Memory B cell (primary cell): ENCODE measurements around the gene LAMA4.
"Not testable (repeated sequence)": the region's sequence is repeated elsewhere in the genome, so short reads cannot be mapped to it uniquely, and the experiment has no call there.

Source experiments
- ATAC-seq: fragments of 150-1000 bp; cut with Tn5 transposase; 2 replicates; pipeline ENCODE4 v1.10.0; 2021; ENCODE audit warnings: low read depth, mild to moderate bottlenecking, moderate library complexity
- DNase-seq, 2 donors: peaks; one replicate each; pipeline ENCODE4 v3.0.0; 2022; ENCODE audit warnings: low spot score in 2 of 2
- H3K27ac Mint-ChIP-seq: one replicate; pipeline ENCODE4 v1.8.0; 2022; ENCODE audit warnings: mild to moderate bottlenecking, moderate library complexity, mixed read lengths
- H3K27me3 Mint-ChIP-seq: one replicate; pipeline ENCODE4 v1.8.0; 2022; ENCODE audit warnings: mixed read lengths
- H3K36me3 Mint-ChIP-seq: one replicate; pipeline ENCODE4 v1.8.0; 2022; ENCODE audit warnings: mild to moderate bottlenecking, mixed read lengths
- H3K4me1 Mint-ChIP-seq: one replicate; pipeline ENCODE4 v1.8.0; 2022; ENCODE audit warnings: mixed read lengths
- H3K4me3 Mint-ChIP-seq: one replicate; pipeline ENCODE4 v1.8.0; 2022; ENCODE audit warnings: mild to moderate bottlenecking, moderate library complexity, mixed read lengths
- H3K9me3 Mint-ChIP-seq: one replicate; pipeline ENCODE4 v1.8.0; 2022; ENCODE audit warnings: mixed read lengths

LAMA4 gene

DNA sequence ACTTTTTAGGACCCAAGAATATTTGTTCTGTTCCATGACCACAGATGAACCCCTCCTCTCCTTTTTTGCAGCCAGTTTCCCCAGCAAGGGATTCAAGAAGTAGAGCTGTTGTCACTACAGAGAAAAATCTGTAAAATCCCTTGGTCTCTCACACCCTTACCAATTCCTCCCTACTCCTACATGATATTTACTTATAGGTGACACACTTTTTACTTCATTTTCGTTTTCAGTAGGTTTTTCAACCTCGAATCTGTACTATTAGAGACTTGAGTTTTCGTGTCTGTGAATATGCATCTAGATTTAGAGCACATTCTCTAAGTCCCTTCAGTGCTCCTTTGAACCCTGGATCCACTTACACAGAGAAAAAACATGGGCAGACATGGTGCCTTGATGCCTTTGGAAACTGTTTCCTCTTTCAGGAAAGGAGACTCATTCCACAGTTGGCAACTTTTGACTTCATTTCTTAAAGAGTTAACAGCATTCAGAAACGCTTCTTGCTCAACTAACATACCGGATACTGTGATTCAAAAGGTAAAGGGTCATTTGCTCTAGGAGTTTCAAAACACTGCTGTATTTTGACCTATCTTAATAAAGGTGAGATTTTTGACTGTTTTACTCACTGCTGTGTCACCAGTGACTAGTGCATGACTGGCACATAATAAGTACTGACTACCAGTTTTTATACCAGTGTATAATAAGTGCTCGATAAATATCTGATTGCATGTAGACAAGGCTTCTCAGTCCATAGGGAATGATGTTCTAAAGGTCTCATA is 50.6 kb downstream of the LAMA4 start:
- ATAC-seq (no peak), DNase-seq (no peak)
- Mint-ChIP-seq H3K4me1 (peaks cover 3% of the 10 kb centered on the region), H3K27me3 (peaks cover 10% of the 10 kb centered on the region), H3K9me3 (no peaks in the 10 kb centered on the region), H3K36me3 (no peaks in the 10 kb centered on the region), H3K27ac (no peak overlapping the region), H3K4me3 (no peak overlapping the region)

DNA sequence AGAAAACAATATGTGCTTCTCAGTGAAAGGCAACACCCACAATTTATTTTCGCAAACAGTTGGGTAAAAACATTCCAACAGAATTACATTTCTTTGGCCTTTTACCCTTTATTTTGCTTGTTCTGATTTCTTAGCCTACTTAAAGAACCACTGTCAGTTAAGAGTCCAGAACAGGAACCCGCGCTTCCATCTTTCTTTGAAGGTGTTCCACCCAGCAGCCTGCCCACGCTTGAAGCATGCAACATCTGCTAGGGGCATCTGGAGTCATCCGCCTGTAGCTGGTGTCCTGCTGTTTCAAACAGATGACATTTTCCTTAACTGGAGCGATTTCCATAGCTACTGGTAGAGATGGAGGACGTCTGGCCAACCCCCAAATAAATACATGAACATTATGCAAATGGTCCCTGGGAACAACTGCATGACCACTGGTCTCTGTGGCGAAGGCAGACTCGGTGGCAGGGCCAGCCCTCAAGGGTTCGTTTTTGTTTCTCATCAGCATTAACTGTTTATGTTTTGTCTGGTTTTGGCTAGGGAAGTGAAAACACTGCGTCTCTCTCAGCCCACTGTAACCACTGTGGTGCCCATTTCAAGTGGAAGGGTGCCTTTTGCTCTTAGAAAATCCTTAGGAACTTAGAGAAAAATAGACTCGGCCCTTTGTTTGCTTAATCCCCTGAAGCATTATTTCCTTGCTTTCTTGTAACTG is 51.6 kb downstream of the LAMA4 start:
- H3K27ac Mint-ChIP-seq = no peak overlapping the region
- peaks cover 3% of the 10 kb centered on the region for H3K4me1 Mint-ChIP-seq
- no peaks in the 10 kb centered on the region for H3K9me3 Mint-ChIP-seq
- no peak for ATAC-seq
- no peak overlapping the region for H3K4me3 Mint-ChIP-seq
- peaks cover 13% of the 10 kb centered on the region for H3K27me3 Mint-ChIP-seq
- no peak for DNase-seq
- H3K36me3 Mint-ChIP-seq = no peaks in the 10 kb centered on the region

DNA sequence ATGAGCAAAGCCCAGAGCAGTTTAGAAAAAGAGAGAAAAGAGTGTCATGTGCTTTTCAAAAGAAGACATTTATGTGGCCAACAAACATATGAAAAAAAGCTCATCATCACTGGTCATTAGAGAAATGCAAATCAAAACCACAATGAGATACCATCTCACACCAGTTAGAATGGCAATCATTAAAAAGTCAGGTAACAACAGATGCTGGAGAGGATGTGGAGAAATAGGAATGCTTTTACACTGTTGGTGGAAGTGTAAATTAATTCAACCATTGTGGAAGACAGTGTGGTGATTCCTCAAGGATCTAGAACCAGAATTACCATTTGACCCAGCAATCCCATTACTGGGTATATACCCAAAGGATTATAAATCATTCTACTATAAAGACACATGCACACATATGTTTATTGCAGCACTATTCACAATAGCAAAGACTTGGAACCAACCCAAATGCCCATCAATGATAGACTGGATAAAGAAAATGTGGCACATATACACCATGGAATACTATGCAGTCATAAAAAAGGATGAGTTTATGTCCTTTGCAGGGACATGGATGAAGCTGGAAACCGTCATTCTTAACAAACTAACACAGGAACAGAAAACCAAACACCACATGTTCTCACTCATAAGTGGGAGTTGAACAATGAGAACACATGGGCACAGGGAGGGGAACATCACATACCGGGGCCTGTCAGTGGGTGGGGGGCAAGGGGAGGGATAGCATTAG is 54.0 kb downstream of the LAMA4 start:
- not testable (repeated sequence) for ATAC-seq, H3K36me3 Mint-ChIP-seq, DNase-seq, H3K9me3 Mint-ChIP-seq, H3K27me3 Mint-ChIP-seq, H3K4me3 Mint-ChIP-seq, H3K4me1 Mint-ChIP-seq, H3K27ac Mint-ChIP-seq

DNA sequence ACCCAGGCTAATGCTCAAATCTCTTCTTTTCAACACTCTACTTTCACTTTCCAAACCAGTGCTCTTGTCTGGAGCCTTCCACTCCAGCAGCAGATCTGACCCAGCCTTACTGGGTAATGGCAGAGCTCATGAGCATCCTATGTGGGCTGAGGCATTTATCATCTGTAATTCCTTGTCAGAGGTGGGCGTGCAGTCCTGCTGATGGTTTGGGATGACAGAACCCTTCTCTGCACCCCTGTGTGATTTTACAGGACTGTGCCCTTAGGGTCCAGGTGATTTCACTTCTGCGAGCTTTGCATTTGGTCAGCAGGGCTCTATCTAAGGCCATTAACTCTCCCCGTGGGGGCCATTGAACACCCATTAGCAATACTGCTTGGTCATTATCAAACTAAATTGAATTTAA is 55.4 kb downstream of the LAMA4 start:
- peaks cover 5% of the 10 kb centered on the region for H3K27me3 Mint-ChIP-seq
- ATAC-seq = no peak
- peaks cover 3% of the 10 kb centered on the region for H3K4me1 Mint-ChIP-seq
- H3K36me3 Mint-ChIP-seq = no peaks in the 10 kb centered on the region
- H3K9me3 Mint-ChIP-seq = no peaks in the 10 kb centered on the region
- H3K4me3 Mint-ChIP-seq = no peak overlapping the region
- H3K27ac Mint-ChIP-seq = no peak overlapping the region
- no peak for DNase-seq

DNA sequence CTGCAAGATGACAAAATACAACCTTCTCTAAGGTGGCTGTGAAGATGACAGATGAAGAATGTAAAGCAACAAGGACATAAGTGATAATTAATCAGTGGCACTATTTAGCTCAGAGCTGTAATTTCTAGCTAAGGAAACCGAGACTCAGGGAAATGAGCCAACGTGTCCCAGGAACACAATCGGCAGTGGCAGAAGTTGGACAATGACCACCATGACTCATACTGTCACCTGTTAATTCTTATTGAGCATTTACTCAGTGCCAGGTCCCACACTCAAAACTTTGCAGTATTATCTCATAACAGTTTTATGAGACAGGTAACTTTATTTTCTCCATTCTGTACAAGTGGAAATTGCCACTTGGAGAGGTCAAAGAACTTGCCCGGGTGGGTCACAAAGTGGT is 55.8 kb downstream of the LAMA4 start:
- ATAC-seq = no peak
- peaks cover 5% of the 10 kb centered on the region for H3K27me3 Mint-ChIP-seq
- H3K27ac Mint-ChIP-seq = no peak overlapping the region
- H3K36me3 Mint-ChIP-seq = no peaks in the 10 kb centered on the region
- H3K4me1 Mint-ChIP-seq = peaks cover 1% of the 10 kb centered on the region
- H3K9me3 Mint-ChIP-seq = no peaks in the 10 kb centered on the region
- no peak for DNase-seq
- no peak overlapping the region for H3K4me3 Mint-ChIP-seq

DNA sequence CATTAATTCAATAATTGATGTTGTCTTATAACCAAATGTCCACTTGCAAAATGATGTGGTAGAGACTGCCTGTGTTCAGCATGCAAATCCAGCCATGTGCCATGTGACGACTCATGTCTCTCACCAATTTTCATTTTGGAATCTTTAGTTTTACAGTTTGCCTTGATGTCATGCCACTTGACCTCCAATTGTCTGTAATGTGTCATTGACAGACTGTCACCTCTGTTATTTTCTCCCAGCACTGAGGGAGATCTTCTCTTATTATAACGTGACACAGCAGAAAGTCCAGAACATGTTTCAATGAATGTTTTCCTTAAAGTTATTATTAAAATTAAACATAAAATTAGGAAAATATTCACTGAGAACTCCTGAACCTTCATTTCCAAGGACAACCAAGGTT is 56.7 kb downstream of the LAMA4 start:
- Mint-ChIP-seq H3K27ac (no peak overlapping the region), H3K27me3 (peaks cover 9% of the 10 kb centered on the region), H3K4me3 (no peak overlapping the region), H3K4me1 (no peaks in the 10 kb centered on the region), H3K36me3 (no peaks in the 10 kb centered on the region), H3K9me3 (no peaks in the 10 kb centered on the region)
- no peak for DNase-seq
- ATAC-seq = no peak

DNA sequence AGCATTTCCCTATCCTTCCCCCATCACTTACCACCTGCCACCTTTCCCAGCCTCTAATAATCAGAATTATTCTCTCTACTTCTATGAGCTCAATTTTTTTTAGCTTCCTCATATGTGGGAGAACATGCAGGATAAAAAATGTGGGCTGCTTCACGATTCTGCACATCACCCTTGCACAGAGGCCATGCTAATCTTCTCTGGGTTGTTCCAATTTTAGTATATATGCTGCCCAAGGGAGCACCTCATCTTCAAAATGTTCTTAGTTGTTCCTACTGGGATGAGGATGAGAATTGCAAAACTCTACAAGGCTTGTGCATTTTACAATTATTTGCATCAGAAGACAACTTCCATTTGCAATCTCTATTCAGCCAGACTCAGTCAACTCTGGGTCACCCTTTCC is 58.1 kb downstream of the LAMA4 start:
- Mint-ChIP-seq H3K27ac (no peak overlapping the region), H3K4me1 (no peaks in the 10 kb centered on the region), H3K9me3 (no peaks in the 10 kb centered on the region), H3K27me3 (peaks cover 9% of the 10 kb centered on the region), H3K36me3 (no peaks in the 10 kb centered on the region), H3K4me3 (no peak overlapping the region)
- ATAC-seq (no peak), DNase-seq (no peak)

DNA sequence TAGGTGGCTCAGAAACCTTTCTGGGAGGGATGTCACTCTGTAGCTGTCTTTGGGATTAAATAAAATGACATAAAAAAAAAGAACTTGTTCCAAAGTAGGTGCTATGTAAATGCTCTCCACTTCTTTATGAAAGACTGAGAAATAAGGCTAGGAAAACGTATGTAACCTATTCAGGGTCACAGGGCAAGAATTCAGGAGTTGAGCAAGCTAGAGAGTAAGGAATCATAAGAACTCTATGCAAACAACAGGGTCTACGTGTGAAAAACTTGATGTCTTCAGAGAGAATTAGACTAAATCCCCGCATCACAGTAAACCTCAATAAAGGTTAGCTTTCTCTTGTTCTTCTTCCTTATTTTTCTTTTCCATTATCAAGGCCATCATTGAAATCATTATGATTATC is 59.2 kb downstream of the LAMA4 start:
- H3K27me3 Mint-ChIP-seq = peaks cover 7% of the 10 kb centered on the region
- no peaks in the 10 kb centered on the region for H3K9me3 Mint-ChIP-seq
- H3K36me3 Mint-ChIP-seq = no peaks in the 10 kb centered on the region
- no peaks in the 10 kb centered on the region for H3K4me1 Mint-ChIP-seq
- no peak for ATAC-seq
- H3K4me3 Mint-ChIP-seq = no peak overlapping the region
- no peak overlapping the region for H3K27ac Mint-ChIP-seq
- no peak for DNase-seq

DNA sequence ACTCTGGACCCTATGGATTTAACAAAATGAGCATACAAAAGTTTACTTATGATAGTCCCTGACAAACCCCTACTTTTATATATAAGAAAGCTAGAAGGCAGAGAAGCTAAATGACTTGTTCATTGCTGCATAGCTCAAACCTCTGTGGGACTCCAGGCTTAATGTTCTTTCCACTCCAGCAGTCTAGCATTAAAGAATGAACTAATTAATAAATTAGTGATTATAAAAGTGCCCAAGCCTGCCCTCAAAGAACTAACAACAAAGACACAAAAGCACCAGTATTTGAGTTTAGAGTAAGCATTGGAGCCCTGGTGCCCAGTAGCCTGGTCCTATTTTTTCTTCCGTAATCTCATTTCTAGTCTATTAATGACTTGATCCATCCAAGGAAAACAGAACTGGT is 59.9 kb downstream of the LAMA4 start:
- Mint-ChIP-seq H3K27ac (no peak overlapping the region), H3K4me1 (no peaks in the 10 kb centered on the region), H3K9me3 (no peaks in the 10 kb centered on the region), H3K4me3 (no peak overlapping the region), H3K36me3 (no peaks in the 10 kb centered on the region), H3K27me3 (peaks cover 8% of the 10 kb centered on the region)
- no peak for ATAC-seq
- no peak for DNase-seq

DNA sequence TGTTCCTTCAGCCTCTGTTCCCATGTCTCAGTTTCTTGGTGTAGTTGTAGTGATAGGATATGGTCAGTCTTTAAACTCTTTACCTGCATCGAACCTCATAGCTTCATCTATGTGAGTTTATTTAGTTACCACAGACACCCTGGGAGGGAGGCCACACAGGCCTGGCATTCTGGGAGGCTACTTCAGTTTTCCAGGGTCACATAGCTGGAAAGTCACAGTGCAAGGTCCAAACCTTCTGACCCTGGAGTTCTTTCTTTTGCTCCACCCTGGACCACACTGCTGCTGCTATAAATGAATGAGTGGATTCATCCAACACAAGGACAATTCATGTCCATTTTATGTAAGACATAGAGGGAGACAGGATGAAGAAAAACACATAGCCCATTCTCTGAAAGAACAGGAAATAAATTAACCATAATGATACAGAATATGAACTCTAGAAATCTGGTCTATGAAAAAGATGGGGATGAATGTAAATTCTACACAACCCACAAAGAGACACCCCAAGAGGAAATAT is 60.8 kb downstream of the LAMA4 start:
- H3K4me3 Mint-ChIP-seq = no peak overlapping the region
- DNase-seq (no peak), ATAC-seq (no peak)
- H3K9me3 Mint-ChIP-seq = no peaks in the 10 kb centered on the region
- H3K27me3 Mint-ChIP-seq = peaks cover 7% of the 10 kb centered on the region
- H3K27ac Mint-ChIP-seq = no peak overlapping the region
- no peaks in the 10 kb centered on the region for H3K36me3 Mint-ChIP-seq
- H3K4me1 Mint-ChIP-seq = no peaks in the 10 kb centered on the region

DNA sequence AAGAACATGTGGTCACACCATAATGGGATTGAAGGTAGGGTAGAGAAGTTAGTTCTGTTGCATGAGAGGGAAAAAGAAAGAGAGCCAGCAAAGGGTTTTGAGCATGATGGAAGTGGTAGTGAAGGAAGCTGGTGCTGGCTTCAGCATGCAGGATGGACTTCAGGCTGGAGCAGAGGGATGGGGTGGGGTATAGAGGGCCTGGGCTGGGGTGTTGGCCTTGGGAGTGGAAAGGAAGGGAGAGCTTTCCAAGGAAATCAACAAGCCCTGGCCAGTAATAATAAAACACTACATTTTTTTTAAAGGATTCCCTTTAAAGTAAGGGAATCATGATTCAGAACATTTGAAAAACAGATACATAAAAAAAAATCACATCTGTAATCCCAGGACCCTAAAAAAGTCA is 61.2 kb downstream of the LAMA4 start:
- H3K27ac Mint-ChIP-seq = no peak overlapping the region
- no peaks in the 10 kb centered on the region for H3K4me1 Mint-ChIP-seq
- H3K9me3 Mint-ChIP-seq = no peaks in the 10 kb centered on the region
- no peaks in the 10 kb centered on the region for H3K36me3 Mint-ChIP-seq
- no peak overlapping the region for H3K4me3 Mint-ChIP-seq
- DNase-seq (no peak), ATAC-seq (no peak)
- peaks cover 7% of the 10 kb centered on the region for H3K27me3 Mint-ChIP-seq

DNA sequence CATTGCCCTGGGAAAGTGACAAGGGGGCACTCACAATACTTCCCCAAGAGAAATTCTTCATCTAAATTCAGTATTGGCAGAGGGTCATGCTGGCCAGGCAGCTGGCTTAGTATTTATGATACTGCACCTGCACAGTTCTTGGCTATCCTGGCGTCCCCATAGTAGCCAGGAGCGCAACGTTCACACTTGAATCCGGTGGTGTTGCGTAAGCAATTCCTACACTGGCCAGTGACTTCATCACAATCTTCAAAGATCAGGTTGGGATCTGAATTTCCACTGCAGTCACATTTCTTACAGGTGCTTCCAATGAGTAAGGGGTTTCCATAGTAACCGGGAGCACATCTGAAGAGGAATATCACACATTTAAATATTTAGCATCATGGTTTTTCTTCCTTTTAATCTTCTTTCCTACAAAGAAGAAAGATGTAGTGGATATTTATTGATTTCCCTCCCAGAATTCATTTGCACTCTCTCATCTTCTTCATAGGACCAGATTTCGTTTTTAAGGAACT is 62.8 kb downstream of the LAMA4 start:
- DNase-seq (no peak), ATAC-seq (no peak)
- H3K9me3 Mint-ChIP-seq = no peaks in the 10 kb centered on the region
- H3K36me3 Mint-ChIP-seq = no peaks in the 10 kb centered on the region
- no peak overlapping the region for H3K4me3 Mint-ChIP-seq
- H3K27ac Mint-ChIP-seq = no peak overlapping the region
- peaks cover 2% of the 10 kb centered on the region for H3K4me1 Mint-ChIP-seq
- H3K27me3 Mint-ChIP-seq = peaks cover 12% of the 10 kb centered on the region

DNA sequence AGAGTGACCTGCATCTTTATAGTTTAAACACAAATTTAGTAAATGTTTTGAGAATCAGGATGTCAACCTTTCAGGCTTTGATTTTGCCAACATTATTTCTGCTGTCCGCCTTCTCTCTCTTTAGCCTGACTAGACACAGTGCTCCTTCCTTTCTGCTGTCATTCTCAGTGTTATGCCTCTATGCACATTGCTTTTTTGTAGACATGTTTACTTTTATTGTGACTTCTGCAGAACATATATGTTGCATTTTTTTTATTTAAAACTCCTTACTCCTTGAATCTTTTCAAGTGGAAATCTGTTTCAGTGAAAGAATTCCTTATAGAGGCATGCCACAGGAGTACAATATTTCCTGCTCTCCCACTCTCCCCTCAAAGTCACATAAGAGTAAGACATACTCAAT is 64.2 kb downstream of the LAMA4 start:
- Mint-ChIP-seq H3K27ac (no peak overlapping the region), H3K36me3 (no peaks in the 10 kb centered on the region), H3K9me3 (no peaks in the 10 kb centered on the region), H3K4me3 (no peak overlapping the region), H3K27me3 (peaks cover 12% of the 10 kb centered on the region), H3K4me1 (peaks cover 2% of the 10 kb centered on the region)
- ATAC-seq (no peak), DNase-seq (no peak)

DNA sequence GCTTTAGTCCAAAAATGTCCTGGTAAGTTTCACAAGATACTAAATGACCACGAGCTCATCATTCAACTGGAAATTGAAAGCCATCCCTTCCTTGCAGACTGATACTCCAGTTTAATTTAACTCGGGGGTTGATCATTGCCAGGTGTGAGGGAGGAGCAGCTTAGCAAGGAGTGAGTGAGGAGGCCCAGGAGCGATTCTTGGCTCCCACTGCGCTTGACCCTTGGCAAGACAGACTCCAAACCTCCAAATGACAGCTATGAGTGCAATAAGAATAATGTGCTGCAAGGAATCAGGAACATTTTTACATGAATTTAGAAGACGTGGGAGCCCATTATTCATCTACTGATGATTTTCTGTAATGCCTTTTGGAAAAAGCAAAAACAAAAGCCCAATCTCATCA is 64.9 kb downstream of the LAMA4 start:
- ATAC-seq (no peak), DNase-seq (no peak)
- Mint-ChIP-seq H3K36me3 (no peaks in the 10 kb centered on the region), H3K4me3 (no peak overlapping the region), H3K9me3 (no peaks in the 10 kb centered on the region), H3K27ac (no peak overlapping the region), H3K27me3 (peaks cover 13% of the 10 kb centered on the region), H3K4me1 (peaks cover 2% of the 10 kb centered on the region)
